MM.1S (cell line): ENCODE data around the gene STMN3.

Experiments used
- DNase-seq: peaks from one replicate; pipeline ENCODE4 v3.0.0-alpha.2; 2015
- H2AFZ ChIP-seq: fragments of 300-600 bp; sonication (generic); 2 replicates; pipeline ENCODE4 v1.6.0; 2016; ENCODE audit warnings: antibody characterized with exemption, low read length
- H3F3A ChIP-seq: fragments of 300-600 bp; sonication (generic); 2 replicates; pipeline ENCODE4 v1.6.1; 2016; ENCODE audit warnings: mild to moderate bottlenecking, antibody characterized with exemption, low read length, moderate library complexity, mixed read lengths; ENCODE audit not compliant: insufficient read depth
- H3K27ac ChIP-seq: fragments of 300-600 bp; sonication (generic); 2 replicates; pipeline ENCODE4 v1.5.1; 2016; ENCODE audit warnings: mild to moderate bottlenecking, low read length
- H3K27me3 ChIP-seq: fragments of 300-600 bp; sonication (generic); replicated peaks from 2 replicates; pipeline ENCODE4 v1.6.0; 2016; ENCODE audit warnings: low read length; ENCODE audit not compliant: insufficient read depth
- H3K36me3 ChIP-seq: fragments of 300-600 bp; sonication (generic); replicated peaks from 2 replicates; pipeline ENCODE4 v1.6.1; 2016; ENCODE audit warnings: mild to moderate bottlenecking, low read length, mixed read lengths; ENCODE audit not compliant: insufficient read depth
- H3K4me1 ChIP-seq: fragments of 300-600 bp; sonication (generic); 2 replicates; pipeline ENCODE4 v1.6.1; 2016; ENCODE audit warnings: low read length, mixed read lengths
- H3K4me2 ChIP-seq: fragments of 300-600 bp; sonication (generic); 2 replicates; pipeline ENCODE4 v1.6.0; 2016; ENCODE audit warnings: low read depth, low read length
- H3K4me3 ChIP-seq: fragments of 300-600 bp; sonication (generic); 2 replicates; pipeline ENCODE4 v1.5.1; 2016; ENCODE audit warnings: low read length, mixed read lengths
- H3K79me2 ChIP-seq: fragments of 300-600 bp; sonication (generic); 2 replicates; pipeline ENCODE4 v1.6.1; 2016; ENCODE audit warnings: mixed run types, low read length, mixed read lengths
- H3K9ac ChIP-seq: fragments of 300-600 bp; sonication (generic); 2 replicates; pipeline ENCODE4 v1.6.1; 2016; ENCODE audit warnings: low read length, mixed read lengths
- H3K9me2 ChIP-seq: fragments of 300-600 bp; sonication (generic); replicated peaks from 2 replicates; pipeline ENCODE4 v1.6.1; 2016; ENCODE audit warnings: mild to moderate bottlenecking, low read length, mixed read lengths; ENCODE audit not compliant: insufficient read depth
- H3K9me3 ChIP-seq: fragments of 300-600 bp; sonication (generic); replicated peaks from 2 replicates; pipeline ENCODE4 v1.6.1; 2016; ENCODE audit warnings: mild to moderate bottlenecking, low read length, mixed read lengths; ENCODE audit not compliant: insufficient read depth
- H4K20me1 ChIP-seq: fragments of 300-600 bp; sonication (generic); 2 replicates; pipeline ENCODE4 v1.6.1; 2016; ENCODE audit warnings: mild to moderate bottlenecking, low read length, moderate library complexity, mixed read lengths; ENCODE audit not compliant: insufficient read depth
- EZH2 ChIP-seq: fragments of 300-600 bp; sonication (generic); optimal IDR thresholded peaks from 2 replicates; pipeline ENCODE3; 2017; ENCODE audit warnings: low read depth, mild to moderate bottlenecking, antibody characterized with exemption, low read length, mixed read lengths
- EZH2phosphoT487 ChIP-seq: fragments of 300-600 bp; sonication (generic); IDR thresholded peaks from 2 replicates; pipeline ENCODE4 v1.6.1; 2018; ENCODE audit warnings: antibody characterized with exemption, low read length
- TF ChIP-seq, protein P1 (sequence below): fragments of 300-600 bp; sonication (generic); IDR thresholded peaks from 2 replicates; pipeline ENCODE4 v1.5.1; 2016; ENCODE audit warnings: antibody characterized with exemption, low read length, mixed read lengths

Gene STMN3

DNA sequence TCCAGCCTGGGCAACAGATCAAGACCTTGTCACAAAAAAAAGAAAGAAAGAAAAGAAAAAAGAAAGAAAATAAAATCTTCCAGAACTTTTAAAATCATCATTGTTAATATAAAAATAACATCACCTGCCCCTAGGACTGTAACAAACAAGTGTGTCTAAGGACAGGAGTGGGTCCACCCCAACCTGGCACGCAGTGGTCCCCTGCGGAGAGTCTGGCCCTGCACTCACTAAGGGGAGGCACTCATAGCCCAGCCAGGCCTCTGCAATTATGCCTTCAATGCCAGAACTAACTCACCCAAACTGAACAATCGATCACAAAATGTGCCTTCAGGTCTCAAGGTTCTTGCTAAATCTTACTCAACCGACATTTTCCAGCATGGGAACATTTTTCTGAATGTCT is 31.1 kb downstream of the STMN3 start:
- DNase-seq, result no peak
- Histone ChIP-seq H3K27ac (no peak overlapping the region), H3K4me3 (no peak overlapping the region), H2AFZ (no peak overlapping the region), H3K9me3 (no peaks in the 10 kb centered on the region), H3K36me3 (no peaks in the 10 kb centered on the region), H3K27me3 (no peaks in the 10 kb centered on the region), H3K4me2 (no peak overlapping the region), H3K79me2 (peaks cover 80% of the 10 kb centered on the region), H3F3A (no peaks in the 10 kb centered on the region), H3K9me2 (no peaks in the 10 kb centered on the region), H3K4me1 (no peaks in the 10 kb centered on the region), H3K9ac (no peak overlapping the region), H4K20me1 (peaks cover 4% of the 10 kb centered on the region; the same call in 1 of the 2 replicates)
- TF ChIP-seq EZH2phosphoT487 (no peak), EZH2 (no peak)
- TF ChIP-seq, protein P1, sequence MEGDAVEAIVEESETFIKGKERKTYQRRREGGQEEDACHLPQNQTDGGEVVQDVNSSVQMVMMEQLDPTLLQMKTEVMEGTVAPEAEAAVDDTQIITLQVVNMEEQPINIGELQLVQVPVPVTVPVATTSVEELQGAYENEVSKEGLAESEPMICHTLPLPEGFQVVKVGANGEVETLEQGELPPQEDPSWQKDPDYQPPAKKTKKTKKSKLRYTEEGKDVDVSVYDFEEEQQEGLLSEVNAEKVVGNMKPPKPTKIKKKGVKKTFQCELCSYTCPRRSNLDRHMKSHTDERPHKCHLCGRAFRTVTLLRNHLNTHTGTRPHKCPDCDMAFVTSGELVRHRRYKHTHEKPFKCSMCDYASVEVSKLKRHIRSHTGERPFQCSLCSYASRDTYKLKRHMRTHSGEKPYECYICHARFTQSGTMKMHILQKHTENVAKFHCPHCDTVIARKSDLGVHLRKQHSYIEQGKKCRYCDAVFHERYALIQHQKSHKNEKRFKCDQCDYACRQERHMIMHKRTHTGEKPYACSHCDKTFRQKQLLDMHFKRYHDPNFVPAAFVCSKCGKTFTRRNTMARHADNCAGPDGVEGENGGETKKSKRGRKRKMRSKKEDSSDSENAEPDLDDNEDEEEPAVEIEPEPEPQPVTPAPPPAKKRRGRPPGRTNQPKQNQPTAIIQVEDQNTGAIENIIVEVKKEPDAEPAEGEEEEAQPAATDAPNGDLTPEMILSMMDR, result no peak

DNA sequence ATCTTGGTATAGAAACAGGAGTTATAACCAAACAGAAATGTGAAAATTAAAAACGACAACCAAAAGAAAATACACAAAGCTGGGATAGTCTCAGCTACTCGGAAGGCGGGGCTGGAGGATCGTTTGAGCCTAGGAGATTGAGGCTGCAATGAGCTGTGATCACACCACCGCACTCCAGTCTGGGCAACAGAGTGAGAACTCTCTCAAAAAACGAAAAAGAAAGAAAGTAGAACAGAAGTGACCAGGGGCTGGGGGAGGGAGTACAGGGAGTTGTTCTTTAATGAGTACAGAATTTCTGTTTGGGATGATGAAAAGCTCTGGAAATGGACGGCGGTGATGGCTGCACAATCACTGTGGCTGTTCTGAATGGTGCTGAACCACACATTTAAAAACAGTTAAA is 32.2 kb downstream of the STMN3 start:
- peaks cover 78% of the 10 kb centered on the region for H3K79me2 ChIP-seq
- H3K4me2 ChIP-seq, result no peak overlapping the region
- no peaks in the 10 kb centered on the region for H3K9me2 ChIP-seq
- no peaks in the 10 kb centered on the region for H3K4me1 ChIP-seq
- H3K9me3 ChIP-seq, result no peaks in the 10 kb centered on the region
- no peaks in the 10 kb centered on the region for H3K27me3 ChIP-seq
- no peak overlapping the region for H2AFZ ChIP-seq
- H3K4me3 ChIP-seq, result no peak overlapping the region
- TF ChIP-seq EZH2 (no peak), EZH2phosphoT487 (no peak)
- TF ChIP-seq, protein P1, result no peak
- H3K9ac ChIP-seq, result no peak overlapping the region
- H3F3A ChIP-seq, result no peaks in the 10 kb centered on the region
- no peak overlapping the region for H3K27ac ChIP-seq
- DNase-seq, result no peak
- H3K36me3 ChIP-seq, result no peaks in the 10 kb centered on the region
- H4K20me1 ChIP-seq, result peaks cover 4% of the 10 kb centered on the region; the same call in 1 of the 2 replicates

DNA sequence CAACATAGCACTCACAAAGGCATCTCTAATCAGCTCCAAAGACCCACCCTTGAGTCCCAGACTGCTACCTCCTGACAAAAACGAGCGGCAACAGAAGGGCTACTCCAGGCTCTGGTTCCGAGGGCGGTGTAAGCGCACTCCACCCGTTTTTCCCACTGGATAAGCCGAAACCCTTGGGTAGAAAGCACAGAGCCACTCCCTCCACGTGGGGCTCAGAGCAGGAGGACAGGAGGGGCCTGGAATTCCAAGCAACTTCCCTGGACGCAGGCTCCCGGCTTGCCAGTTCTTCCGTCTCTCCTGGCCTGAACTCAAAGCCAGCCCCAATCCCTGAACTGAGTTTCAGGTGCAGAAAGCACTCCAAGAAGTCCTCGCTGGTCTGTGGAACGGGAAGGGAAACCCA is 33.7 kb downstream of the STMN3 start:
- H3F3A ChIP-seq, result no peaks in the 10 kb centered on the region
- H3K9me3 ChIP-seq, result no peaks in the 10 kb centered on the region
- H3K27ac ChIP-seq, result no peak overlapping the region
- no peak overlapping the region for H3K4me3 ChIP-seq
- no peaks in the 10 kb centered on the region for H3K27me3 ChIP-seq
- TF ChIP-seq EZH2 (no peak), EZH2phosphoT487 (no peak)
- TF ChIP-seq, protein P1, result no peak
- H3K79me2 ChIP-seq, result peaks cover 67% of the 10 kb centered on the region
- no peak overlapping the region for H2AFZ ChIP-seq
- no peaks in the 10 kb centered on the region for H3K9me2 ChIP-seq
- H3K4me1 ChIP-seq, result no peaks in the 10 kb centered on the region
- no peak for DNase-seq
- H4K20me1 ChIP-seq, result peaks cover 4% of the 10 kb centered on the region; the same call in 1 of the 2 replicates
- H3K36me3 ChIP-seq, result no peaks in the 10 kb centered on the region
- H3K9ac ChIP-seq, result no peak overlapping the region
- H3K4me2 ChIP-seq, result no peak overlapping the region
